Femur (tissue), 1 donor: ENCODE measurements around the gene DLGAP3.
"Not testable (repeated sequence)": the region's sequence is repeated elsewhere in the genome, so short reads cannot be mapped to it uniquely, and the experiment has no call there.

ENCODE experiments used
- DNase-seq: peaks from one replicate; pipeline ENCODE4 v3.0.0-alpha.2; 2017

The DLGAP3 gene

DNA sequence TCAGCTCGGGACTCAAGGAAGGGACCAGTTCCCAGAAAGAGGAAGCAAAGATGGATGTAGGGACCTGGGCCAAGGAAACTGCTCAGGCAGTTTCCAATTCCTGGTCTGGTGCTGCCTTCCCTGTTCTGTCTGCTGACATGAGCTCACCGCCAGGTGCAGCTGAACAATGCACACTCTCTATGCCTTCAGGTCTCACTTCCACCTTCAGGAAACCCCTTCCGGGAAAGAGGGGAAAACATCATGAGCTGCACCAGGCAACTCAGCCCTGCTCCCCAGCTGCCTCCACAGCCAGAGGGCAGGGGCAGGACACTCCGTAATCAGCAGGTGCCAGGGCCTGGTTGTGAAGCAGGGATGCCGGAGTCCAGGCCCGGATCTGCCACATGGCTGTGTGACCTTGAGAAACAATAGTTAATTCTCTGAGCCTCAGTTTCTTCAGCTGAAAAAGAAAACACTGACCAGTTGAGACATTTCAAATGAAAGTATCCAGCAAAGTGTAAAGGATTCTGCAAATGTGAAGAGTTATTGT is 97.7 kb downstream of the DLGAP3 start:
- DNase-seq: no peak

DNA sequence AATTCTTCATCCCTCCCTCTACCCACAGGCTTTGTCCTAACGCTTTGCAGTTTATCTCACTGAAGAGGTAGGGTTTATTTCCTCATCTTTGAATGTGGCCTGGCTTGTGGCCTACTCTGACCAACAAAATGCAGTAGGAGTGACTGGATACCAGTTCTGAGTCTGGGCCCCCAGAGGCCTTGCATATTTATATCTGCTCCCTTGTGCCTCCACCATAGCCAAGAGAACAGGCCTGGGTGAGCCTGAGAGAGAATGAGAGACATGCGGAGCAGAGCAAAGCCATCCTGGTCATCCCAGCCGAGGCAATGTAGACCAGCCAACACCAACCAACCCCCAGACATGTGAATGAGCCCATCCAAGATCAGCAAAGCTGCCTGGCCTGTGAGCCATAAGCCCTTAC is 100.2 kb downstream of the DLGAP3 start:
- no peak for DNase-seq

DNA sequence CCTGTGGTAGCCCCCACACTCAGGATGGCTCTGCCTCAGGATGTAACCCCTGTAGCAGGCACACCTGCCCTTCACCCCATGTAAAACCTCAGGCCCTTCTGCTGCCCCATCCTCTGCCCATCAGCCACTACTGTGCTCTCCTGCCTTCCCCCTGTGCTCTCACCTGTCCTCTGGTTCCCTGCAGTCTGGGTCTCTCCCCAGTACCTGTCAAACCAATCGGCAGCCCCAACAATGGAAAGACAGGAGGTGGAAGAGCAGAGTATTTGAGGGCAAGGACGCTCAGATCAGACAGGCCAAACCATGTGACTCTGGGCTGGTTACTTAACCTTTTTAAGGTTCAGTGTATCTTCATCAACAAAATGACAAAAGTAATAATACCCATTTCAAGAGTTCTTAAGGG is 100.8 kb downstream of the DLGAP3 start:
- no peak for DNase-seq

GRCh38 chr1:34827341-34827941 is 102.0 kb downstream of the DLGAP3 start:
- DNase-seq: no peak

DNA sequence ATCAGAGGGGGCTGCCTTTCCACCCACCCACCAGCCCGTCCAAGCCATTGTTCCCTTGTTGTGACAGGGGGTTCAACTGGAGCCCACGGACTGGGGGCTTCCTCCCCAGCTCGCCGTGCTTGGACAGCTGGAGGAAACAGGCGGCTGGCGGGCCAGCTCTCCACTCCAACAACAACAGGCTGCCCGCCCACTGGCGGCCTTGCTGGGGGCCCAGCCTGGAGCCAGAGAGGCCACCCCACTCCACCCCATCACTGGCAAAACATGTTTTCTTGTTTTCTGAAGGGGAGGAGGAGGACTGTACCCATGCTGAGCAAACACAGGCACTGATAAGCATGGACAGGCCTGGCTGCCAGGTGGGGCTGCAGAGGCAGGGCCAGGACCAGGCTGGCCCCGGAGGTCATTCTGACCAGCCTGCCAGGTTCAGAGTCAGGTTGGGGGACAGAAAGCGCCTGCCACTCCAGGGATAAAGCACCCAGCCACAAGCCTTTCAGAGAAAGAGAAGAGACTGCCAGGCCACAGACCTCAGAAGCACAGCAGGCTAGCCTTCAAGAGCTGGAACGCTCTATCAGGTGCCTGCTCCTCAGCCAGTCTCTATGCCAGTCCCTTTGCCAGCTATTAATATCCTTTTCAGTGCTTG is 103.9 kb downstream of the DLGAP3 start:
- DNase-seq: no peak

DNA sequence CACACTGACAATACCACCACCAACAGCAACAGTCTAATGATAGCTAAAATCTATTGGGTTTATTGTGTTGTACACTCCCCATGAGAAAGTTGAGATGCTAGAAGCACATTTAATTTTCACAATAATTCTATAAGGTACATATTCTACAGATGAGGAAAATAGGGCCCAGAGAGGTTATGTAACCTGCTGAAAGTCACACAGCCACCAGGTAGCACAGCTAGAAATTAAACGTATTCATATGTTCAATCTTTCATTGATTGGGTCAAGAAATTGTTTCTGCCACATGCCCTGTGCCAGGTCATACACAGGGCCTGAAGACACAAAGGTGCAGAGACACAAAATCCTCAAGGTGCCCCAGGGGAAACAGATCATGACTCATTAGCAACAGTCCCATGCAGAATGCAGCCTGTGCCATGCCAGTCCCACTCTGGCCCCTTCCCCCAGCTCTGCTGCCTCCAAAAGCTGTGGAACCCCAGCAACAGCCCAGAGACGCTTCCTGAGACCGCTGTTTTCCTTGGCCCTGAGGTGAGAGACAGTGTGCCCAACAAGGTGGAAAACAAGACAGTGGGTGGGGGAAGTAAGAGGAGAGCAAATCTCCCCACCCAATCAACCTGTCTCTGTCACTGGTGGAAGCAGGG is 104.5 kb downstream of the DLGAP3 start:
- DNase-seq: no peak

GRCh38 chr1:34822202-34822601 is 107.2 kb downstream of the DLGAP3 start:
- DNase-seq: no peak

- DNase-seq: not testable (repeated sequence)
Measured at GRCh38 chr1:34818862-34819261, 110.6 kb downstream of the DLGAP3 start.

GRCh38 chr1:34816778-34817177 is 112.7 kb downstream of the DLGAP3 start:
- no peak for DNase-seq

DNA sequence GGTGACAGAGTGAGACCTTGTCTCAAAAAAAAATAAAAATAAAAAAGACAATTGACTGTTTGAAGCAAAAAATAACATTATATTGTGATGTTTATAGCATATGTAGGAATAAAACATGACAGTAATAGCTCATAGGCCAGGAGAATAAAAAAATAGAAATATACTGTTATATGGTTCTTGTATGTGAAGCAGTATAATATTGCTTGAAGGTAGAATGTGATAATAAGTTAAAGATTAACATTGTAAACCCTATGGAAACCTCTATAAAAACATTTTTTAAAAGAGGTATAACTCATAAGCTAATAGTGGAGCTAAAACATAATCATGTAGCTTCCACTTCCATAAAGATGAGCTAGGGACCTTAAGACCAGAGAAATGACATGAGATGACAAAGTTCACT is 113.1 kb downstream of the DLGAP3 start:
- DNase-seq: no peak
